H1 (cell line): ENCODE results near the gene NUP210. TPM values are rescaled to one million over a fixed set of nuclear protein-coding genes. Genes with fewer than 3 reads are reported as not detected.

Source experiments
- CTCF ChIA-PET: fragments of 300-600 bp; sonication (Branson Sonifier 250); formaldehyde crosslinking; loops from one replicate; lab custom pipeline; 2021; ENCODE audit not compliant: partially characterized antibody; lab: Charles Lee
- POLR2A ChIA-PET: fragments of 300-600 bp; sonication (Branson Sonifier 250); formaldehyde crosslinking; loops from one replicate; lab custom pipeline; 2021; ENCODE audit warnings: inconsistent platforms; ENCODE audit not compliant: partially characterized antibody; lab: Charles Lee
- DNase-seq, 2 experiments: peaks; one replicate each; pipeline versions ENCODE4 v3.0.0 to v3.0.0-alpha.2; 2010 to 2022; ENCODE audit warnings: low spot score in 2 of 2, low read depth in 1 of 2, mixed read lengths in 1 of 2
- FAIRE-seq: peaks from 2 replicates; lab custom pipeline; 2011; peaks lifted over from hg19 to GRCh38; lab: Jason Lieb, UNC
- H2AFZ ChIP-seq: 2 replicates; pipeline ENCODE4 v1.8.1; 2012; ENCODE audit warnings: low read length, inconsistent platforms
- H2AK5ac ChIP-seq: 2 replicates; pipeline ENCODE4 v1.6.1; 2013; ENCODE audit warnings: low read depth, low read length
- H2BK120ac ChIP-seq: replicated peaks from 2 replicates; pipeline ENCODE3; 2013; ENCODE audit warnings: low read depth, low read length, inconsistent platforms
- H2BK12ac ChIP-seq: 2 replicates; pipeline ENCODE4 v1.6.1; 2013; ENCODE audit warnings: low read depth, low read length
- H2BK15ac ChIP-seq: 2 replicates; pipeline ENCODE4 v1.6.1; 2013; ENCODE audit warnings: low read length
- H2BK20ac ChIP-seq: 2 replicates; pipeline ENCODE4 v1.6.1; 2013; ENCODE audit warnings: low read length
- H2BK5ac ChIP-seq: 2 replicates; pipeline ENCODE4 v1.6.1; 2013; ENCODE audit warnings: low read depth, low read length
- H3K14ac ChIP-seq: 2 replicates; pipeline ENCODE4 v1.6.1; 2013; ENCODE audit warnings: inconsistent platforms; ENCODE audit not compliant: insufficient read length
- H3K18ac ChIP-seq: 2 replicates; pipeline ENCODE4 v1.6.1; 2013; ENCODE audit warnings: low read length; ENCODE audit errors: extremely low read depth
- H3K23ac ChIP-seq: 2 replicates; pipeline ENCODE4 v1.6.1; 2013; ENCODE audit warnings: inconsistent platforms; ENCODE audit not compliant: insufficient read length
- H3K23me2 ChIP-seq: 2 replicates; pipeline ENCODE4 v1.6.1; 2013; ENCODE audit warnings: low read depth, low read length
- H3K27ac ChIP-seq: 2 replicates; pipeline ENCODE4 v1.6.1; 2011; ENCODE audit warnings: low read depth, low read length, inconsistent platforms
- H3K27me3 ChIP-seq, 4 experiments: replicated peaks in 1 of 4; 1 replicate in 1 of 4; 2 replicates in 3 of 4; pipeline versions ENCODE4 v1.6.1 to v1.8.1; 2011 to 2013; ENCODE audit warnings: low read length in 3 of 4, mild to moderate bottlenecking in 3 of 4, inconsistent platforms in 2 of 4, mixed read lengths in 2 of 4, moderate library complexity in 1 of 4; ENCODE audit not compliant: control insufficient read depth in 3 of 4, insufficient read depth in 3 of 4; ENCODE audit errors: extremely low read depth in 1 of 4
- H3K36me3 ChIP-seq, 4 experiments: 2 replicates each; pipeline versions ENCODE4 v1.6.1 to v1.8.1; 2011 to 2013; ENCODE audit warnings: mild to moderate bottlenecking in 4 of 4, low read length in 3 of 4, moderate library complexity in 2 of 4, control low read depth in 1 of 4, inconsistent platforms in 1 of 4; ENCODE audit not compliant: insufficient read depth in 4 of 4, control insufficient read depth in 2 of 4
- H3K4ac ChIP-seq: replicated peaks from 2 replicates; pipeline ENCODE3; 2013; ENCODE audit warnings: low read length, low read depth, mixed read lengths, inconsistent platforms; ENCODE audit not compliant: insufficient read length
- H3K4me1 ChIP-seq, 4 experiments: replicated peaks in 1 of 4; 1 replicate in 1 of 4; 2 replicates in 3 of 4; pipeline versions ENCODE4 v1.6.1 to v1.8.1; 2011 to 2013; ENCODE audit warnings: low read length in 3 of 4, inconsistent platforms in 2 of 4, mixed read lengths in 1 of 4; ENCODE audit not compliant: insufficient read depth in 4 of 4, control insufficient read depth in 3 of 4
- H3K4me2 ChIP-seq, 2 experiments: 2 replicates each; pipeline versions ENCODE4 v1.6.1 to v1.8.1; 2011 to 2013; ENCODE audit warnings: low read depth in 2 of 2, low read length in 2 of 2, control low read depth in 1 of 2, inconsistent platforms in 1 of 2, mild to moderate bottlenecking in 1 of 2; ENCODE audit not compliant: insufficient read depth in 1 of 2
- H3K4me3 ChIP-seq, 4 experiments: fragments of 200-600, 300-600 bp in 1 of 4; sonication (generic), shearing (Covaris generic), sonication (Bioruptor Twin) in 1 of 4; 2 replicates each; pipeline versions ENCODE4 v1.5.1 to v1.8.1; 2011 to 2016; ENCODE audit warnings: low read length in 4 of 4, low read depth in 3 of 4, control low read depth in 2 of 4, inconsistent platforms in 2 of 4, mild to moderate bottlenecking in 2 of 4, mixed read lengths in 1 of 4, moderate library complexity in 1 of 4; ENCODE audit not compliant: insufficient read depth in 2 of 4; ENCODE audit errors: extremely low read depth in 1 of 4
- H3K56ac ChIP-seq: replicated peaks from 2 replicates; pipeline ENCODE3; 2013; ENCODE audit warnings: low read depth, mild to moderate bottlenecking, mixed read lengths, low read length, inconsistent platforms; ENCODE audit not compliant: insufficient read length
- H3K79me1 ChIP-seq: 2 replicates; pipeline ENCODE4 v1.6.1; 2013; ENCODE audit warnings: low read depth, low read length, control low read depth
- H3K79me2 ChIP-seq, 2 experiments: 2 replicates each; pipeline versions ENCODE4 v1.6.1 to v1.8.1; 2012 to 2013; ENCODE audit warnings: low read length in 2 of 2, mild to moderate bottlenecking in 2 of 2, inconsistent platforms in 1 of 2; ENCODE audit not compliant: insufficient read depth in 2 of 2, control insufficient read depth in 1 of 2
- H3K9ac ChIP-seq, 4 experiments: replicated peaks in 1 of 4; 1 replicate in 1 of 4; 2 replicates in 3 of 4; pipeline versions ENCODE4 v1.6.1 to v1.8.1; 2011 to 2013; ENCODE audit warnings: low read depth in 3 of 4, low read length in 3 of 4, control low read depth in 2 of 4, mild to moderate bottlenecking in 2 of 4, moderate library complexity in 2 of 4, inconsistent platforms in 1 of 4; ENCODE audit errors: extremely low read depth in 1 of 4
- H3K9me3 ChIP-seq, 2 experiments: 2 replicates each; pipeline versions ENCODE4 v1.6.1 to v1.8.1; 2012 to 2013; ENCODE audit warnings: mild to moderate bottlenecking in 2 of 2, moderate library complexity in 2 of 2, control low read depth in 1 of 2, inconsistent platforms in 1 of 2, low read depth in 1 of 2, low read length in 1 of 2, mixed read lengths in 1 of 2; ENCODE audit not compliant: insufficient read depth in 2 of 2
- H4K20me1 ChIP-seq, 2 experiments: replicated peaks in 1 of 2; 2 replicates each; pipeline versions ENCODE3 to v1.8.1; 2011 to 2013; ENCODE audit warnings: inconsistent platforms in 2 of 2, low read length in 2 of 2, mild to moderate bottlenecking in 1 of 2; ENCODE audit not compliant: insufficient read depth in 2 of 2, control insufficient read depth in 1 of 2
- H4K5ac ChIP-seq: 2 replicates; pipeline ENCODE4 v1.6.1; 2013; ENCODE audit warnings: low read length, low read depth, mixed read lengths, inconsistent platforms; ENCODE audit not compliant: insufficient read length
- H4K8ac ChIP-seq: 2 replicates; pipeline ENCODE4 v1.8.0; 2013; ENCODE audit warnings: mild to moderate bottlenecking, moderate library complexity, low read length, inconsistent platforms; ENCODE audit not compliant: insufficient read depth; ENCODE audit errors: extremely low read depth
- H4K91ac ChIP-seq: replicated peaks from 2 replicates; pipeline ENCODE3; 2013; ENCODE audit warnings: low read length, mixed read lengths, inconsistent platforms; ENCODE audit not compliant: insufficient read length
- ATF3 ChIP-seq: IDR thresholded peaks from 2 replicates; pipeline ENCODE4 v1.6.1; 2011; ENCODE audit warnings: low read depth, mild to moderate bottlenecking, low read length; ENCODE audit not compliant: insufficient read depth
- CBX5 ChIP-seq: fragments of 300-800, 300-1000 bp; sonication (generic); IDR thresholded peaks from 2 replicates; pipeline ENCODE4 v1.7.1; 2016; ENCODE audit warnings: antibody characterized with exemption, low read length, low read depth
- CHD2 ChIP-seq: IDR thresholded peaks from 2 replicates; pipeline ENCODE4 v1.6.1; 2012; ENCODE audit warnings: low read length, improper control_type of control experiment
- CTBP2 ChIP-seq: IDR thresholded peaks from 2 replicates; pipeline ENCODE4 v1.7.0; 2011; ENCODE audit warnings: borderline replicate concordance, mild to moderate bottlenecking, moderate library complexity, mixed read lengths, low read length; ENCODE audit not compliant: insufficient read depth, insufficient read length
- EGR1 ChIP-seq: IDR thresholded peaks from 2 replicates; pipeline ENCODE4 v1.6.1; 2011; ENCODE audit warnings: low read depth, low read length, borderline replicate concordance
- JUND ChIP-seq: IDR thresholded peaks from 2 replicates; pipeline ENCODE4 v1.6.1; 2011; ENCODE audit warnings: mild to moderate bottlenecking, improper control_type of control experiment, low read length
- KDM5A ChIP-seq: fragments of 200-600 bp; IDR thresholded peaks from 2 replicates; pipeline ENCODE4 v1.7.1; 2012; ENCODE audit warnings: mild to moderate bottlenecking, low read length, inconsistent platforms, mixed read lengths
- SP2 ChIP-seq: IDR thresholded peaks from 2 replicates; pipeline ENCODE4 v1.6.1; 2012; ENCODE audit warnings: mild to moderate bottlenecking, low read length, inconsistent platforms
- TAF7 ChIP-seq: optimal IDR thresholded peaks from 2 replicates; pipeline ENCODE3; 2011; ENCODE audit warnings: low read depth, mild to moderate bottlenecking, inconsistent platforms, low read length, moderate library complexity, borderline replicate concordance
- TCF12 ChIP-seq: IDR thresholded peaks from 2 replicates; pipeline ENCODE4 v1.6.1; 2011; ENCODE audit warnings: low read depth, mild to moderate bottlenecking, low read length
- TEAD4 ChIP-seq: IDR thresholded peaks from 2 replicates; pipeline ENCODE4 v1.6.1; 2012; ENCODE audit warnings: low read depth, low read length, inconsistent platforms, mixed read lengths
- WGBS, 2 experiments: shearing (Covaris generic) in 1 of 2; methylation state at CpG; one replicate each; pipeline versions ENCODE4 v1.1.6 to v1.1.7; 2013 to 2015; ENCODE audit warnings: low lambda C conversion rate in 2 of 2, mixed read lengths in 2 of 2, inconsistent platforms in 1 of 2, low coverage in 1 of 2, missing lambda C conversion rate in 1 of 2; ENCODE audit not compliant: insufficient replicate concordance in 2 of 2, insufficient coverage in 1 of 2, insufficient read length in 1 of 2; ENCODE audit errors: extremely low coverage in 1 of 2, missing lambda C conversion rate in 1 of 2; 5-methylcytosine and 5-hydroxymethylcytosine counted together
- polyA plus RNA-seq, 7 experiments: library from polyadenylated mRNA; depleted of rRNA in 3 of 7; stranded (reverse) in 5 of 7; unstranded in 2 of 7; fragments of >200 nt in 5 of 7; fragments of 200-250 nt in 2 of 7; gene quantifications; 1 replicate in 5 of 7; 2 replicates in 1 of 7; 4 replicates in 1 of 7; pipeline versions ENCODE4 v1.2.1 to v1.2.3, GENCODE V29; 2011 to 2013; ENCODE audit warnings: missing spikeins in 2 of 7, mixed read lengths in 2 of 7
- total RNA-seq: library from RNA; stranded (reverse); fragmentation: NEBNext Ultra II Directional; extraction: Animal tissue kit (Norgen Biotek cat#: 25700); gene quantifications from 2 replicates; pipeline ENCODE4 v1.2.1, GENCODE V29; 2021

The NUP210 gene
- total and polyA plus RNA-seq, 2 of the 8 experiments (the other 6 are each of a cell fraction or from before 2014, with no cell fraction given): 51.0 to 53.7 TPM

DNA sequence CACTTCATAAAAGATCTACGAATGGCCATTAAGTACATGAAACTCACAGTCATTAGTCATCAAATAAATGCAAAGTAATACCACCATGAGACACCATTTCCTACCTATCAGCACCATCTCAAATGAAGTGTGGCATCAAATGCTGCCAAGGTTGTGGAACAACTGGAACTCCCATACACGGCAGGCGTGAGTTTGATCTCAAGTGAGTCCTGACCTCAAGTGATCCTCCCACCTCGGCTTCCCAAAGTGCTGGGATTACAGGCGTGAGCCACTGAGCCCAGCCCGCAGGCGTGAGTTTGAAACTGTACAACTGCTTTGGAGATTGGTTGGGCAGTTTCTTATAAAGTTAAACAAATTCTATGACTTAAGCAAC lies 31.2 kb upstream of the NUP210 start:
- no peak overlapping the region for H4K91ac ChIP-seq
- H2BK5ac ChIP-seq: no peak overlapping the region
- H3K9me3 ChIP-seq: no peaks in the 10 kb centered on the region
- no peak overlapping the region for H2BK12ac ChIP-seq
- no peak overlapping the region for H2BK15ac ChIP-seq
- H2AK5ac ChIP-seq: no peak overlapping the region
- no peaks in the 10 kb centered on the region for H4K20me1 ChIP-seq
- peak overlapping the region; percentile 7; the same call in 1 of the 2 replicates for H2AFZ ChIP-seq
- CTCF ChIA-PET: interaction anchor here (0.6 to 4.8 kb wide), 20 partner anchors 11 to 368 kb away, joined by 3 to 57 read pairs (median 8); partner anchors contain the start of gene NUP210
- H3K23me2 ChIP-seq: no peaks in the 10 kb centered on the region; the same call in 1 of the 2 replicates
- H3K18ac ChIP-seq: no peak overlapping the region
- no peaks in the 10 kb centered on the region for H3K27me3 ChIP-seq
- TF ChIP-seq CBX5 (no peak), TCF12 (no peak), EGR1 (no peak), CHD2 (no peak), CTBP2 (no peak), TAF7 (no peak), ATF3 (no peak), TEAD4 (no peak), SP2 (no peak), KDM5A (no peak), JUND (no peak)
- H3K27ac ChIP-seq: no peak overlapping the region
- H3K4me2 ChIP-seq: peak overlapping the region; percentile 68 to 74
- no peak overlapping the region for H4K8ac ChIP-seq
- no peak for FAIRE-seq
- WGBS, 2 experiments: 44% methylated on average over 7 of the region's 7 CpGs; no CpG with 5 or more reads in 1 of the 2 experiments
- no peak overlapping the region for H2BK120ac ChIP-seq
- H3K23ac ChIP-seq: no peak overlapping the region
- H3K79me2 ChIP-seq: no peaks in the 10 kb centered on the region
- POLR2A ChIA-PET: interaction anchor here (0.7 to 2.1 kb wide), 5 partner anchors 11 to 611 kb away, joined by 3 to 15 read pairs (median 3); partner anchors contain the start of gene NUP210
- H3K56ac ChIP-seq: no peak overlapping the region
- no peak overlapping the region for H3K4ac ChIP-seq
- H4K5ac ChIP-seq: no peak overlapping the region
- DNase-seq: no peak
- no peaks in the 10 kb centered on the region for H3K79me1 ChIP-seq
- peak overlapping the region; percentile 25 to 57 (median 51); a peak in 6 of 8 replicates for H3K4me3 ChIP-seq
- H3K14ac ChIP-seq: no peak overlapping the region
- H2BK20ac ChIP-seq: no peak overlapping the region
- no peaks in the 10 kb centered on the region for H3K36me3 ChIP-seq
- H3K4me1 ChIP-seq: peaks cover 2 to 5% (median 4%) of the 10 kb centered on the region in 4 experiments; a peak in 5 of 7 replicates
- no peak overlapping the region; a peak in 1 of 7 replicates for H3K9ac ChIP-seq
